ENCODE measurements around the gene PRELID1.
"Not testable (repeated sequence)": the region's sequence is repeated elsewhere in the genome, so short reads cannot be mapped to it uniquely, and the experiment has no call there.

Gene PRELID1

GRCh38 chr5:177334781-177335700 lies 31.4 kb downstream of the PRELID1 start:
- TF ChIP-seq CTCF (IDR thresholded peaks at IDR 0.05) (no peak), ZFX (IDR thresholded peaks at IDR 0.05; ENCODE audit: borderline replicate concordance) (no peak)
- no peak overlapping the region for H3K27ac ChIP-seq

- no peak overlapping the region for H3K27ac ChIP-seq
- TF ChIP-seq ZFX (IDR thresholded peaks at IDR 0.05; ENCODE audit: borderline replicate concordance): no peak
- TF ChIP-seq CTCF (IDR thresholded peaks at IDR 0.05): no peak
Measured at GRCh38 chr5:177335701-177336065, 32.1 kb downstream of the PRELID1 start.

GRCh38 chr5:177336112-177336511 lies 32.5 kb downstream of the PRELID1 start:
- H3K27ac ChIP-seq: no peak overlapping the region
- no peak for TF ChIP-seq ZFX (IDR thresholded peaks at IDR 0.05; ENCODE audit: borderline replicate concordance)
- TF ChIP-seq CTCF (IDR thresholded peaks at IDR 0.05): peak; percentile 56

DNA sequence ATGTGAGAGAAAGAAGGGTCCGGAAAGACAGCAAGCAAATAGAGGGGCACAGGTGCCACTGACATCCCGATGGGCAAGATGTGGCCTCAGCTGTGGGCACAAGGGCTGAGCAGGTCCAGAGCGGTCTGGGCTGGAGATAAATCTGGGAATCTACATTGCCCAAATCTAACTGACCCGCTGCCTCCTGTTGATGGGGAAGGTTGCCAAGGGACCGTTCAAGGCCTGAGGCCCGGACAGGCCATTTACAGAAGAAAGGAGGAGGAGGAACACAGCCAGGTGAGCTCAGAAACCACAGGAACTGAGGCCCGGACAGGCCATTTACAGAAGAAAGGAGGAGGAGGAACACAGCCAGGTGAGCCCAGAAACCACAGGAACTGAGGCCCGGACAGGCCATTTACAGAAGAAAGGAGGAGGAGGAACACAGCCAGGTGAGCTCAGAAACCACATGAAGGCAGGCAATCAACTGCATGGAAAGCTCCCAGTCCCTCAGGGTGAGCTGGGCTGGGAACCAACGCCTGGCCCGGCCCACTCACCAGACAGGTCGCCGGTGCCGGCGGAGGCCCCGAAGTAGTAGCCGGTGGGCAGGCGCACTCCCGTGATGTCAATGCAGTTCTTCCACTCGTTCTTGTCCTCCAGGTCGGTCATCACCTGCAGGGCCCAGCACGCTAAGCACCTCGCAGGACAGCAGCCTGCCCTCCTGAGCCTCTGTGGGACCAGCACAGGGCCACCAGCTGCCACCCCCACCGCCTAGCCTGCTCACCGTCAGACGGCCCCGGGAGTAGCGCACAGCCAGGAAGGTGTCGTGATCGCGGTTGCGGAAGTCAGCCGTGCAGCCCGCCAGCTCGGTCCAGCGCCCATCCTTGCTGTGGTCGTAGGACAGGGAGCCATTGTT lies 33.2 kb downstream of the PRELID1 start:
- TF ChIP-seq CTCF (IDR thresholded peaks at IDR 0.05) (no peak), ZFX (IDR thresholded peaks at IDR 0.05; ENCODE audit: borderline replicate concordance) (no peak)
- H3K27ac ChIP-seq: no peak overlapping the region

DNA sequence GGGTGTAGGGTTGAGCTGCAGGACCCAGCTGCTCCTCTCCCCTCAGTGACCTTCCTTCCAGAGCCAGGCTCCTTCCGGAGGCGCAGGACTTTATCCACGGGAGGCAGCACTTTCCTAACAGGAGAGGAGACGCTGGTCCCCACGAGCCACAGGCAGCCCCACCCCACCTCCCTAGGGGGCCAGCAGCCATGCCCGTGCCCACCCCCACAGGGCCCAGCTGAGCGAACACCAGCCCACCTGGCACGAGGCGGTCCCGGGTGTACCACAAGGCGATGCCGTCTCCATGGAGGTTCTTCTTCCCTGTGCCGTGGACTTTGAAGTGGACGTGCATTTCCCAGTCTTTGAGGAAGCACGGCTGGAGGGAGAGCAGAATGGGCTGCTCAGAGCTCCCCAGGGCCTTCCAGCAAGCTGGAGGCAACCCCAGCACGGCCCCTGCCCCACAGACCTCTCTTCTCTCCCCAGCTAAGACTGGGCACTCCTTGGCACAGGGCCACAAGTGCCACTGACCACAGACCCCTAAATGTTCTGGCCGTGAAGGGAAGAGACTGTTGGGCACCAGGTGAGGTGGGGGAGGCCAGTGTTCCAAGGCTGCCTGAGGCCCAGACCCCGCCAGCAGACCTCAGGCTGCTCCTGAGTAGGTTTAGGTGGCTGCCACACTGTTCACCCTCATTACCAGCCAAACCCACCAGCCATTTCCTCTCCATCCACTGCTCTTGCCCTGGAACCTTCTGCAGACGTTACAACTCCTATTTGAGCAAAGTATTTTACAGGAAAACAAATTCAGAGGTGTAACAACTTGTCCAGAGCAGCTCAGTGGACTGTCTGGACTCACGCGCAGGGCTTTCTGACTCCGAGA lies 34.9 kb downstream of the PRELID1 start:
- peak overlapping the region; percentile 31; the same call in 1 of the 2 replicates for H3K27ac ChIP-seq
- TF ChIP-seq CTCF (IDR thresholded peaks at IDR 0.05) (no peak), ZFX (IDR thresholded peaks at IDR 0.05; ENCODE audit: borderline replicate concordance) (no peak)

DNA sequence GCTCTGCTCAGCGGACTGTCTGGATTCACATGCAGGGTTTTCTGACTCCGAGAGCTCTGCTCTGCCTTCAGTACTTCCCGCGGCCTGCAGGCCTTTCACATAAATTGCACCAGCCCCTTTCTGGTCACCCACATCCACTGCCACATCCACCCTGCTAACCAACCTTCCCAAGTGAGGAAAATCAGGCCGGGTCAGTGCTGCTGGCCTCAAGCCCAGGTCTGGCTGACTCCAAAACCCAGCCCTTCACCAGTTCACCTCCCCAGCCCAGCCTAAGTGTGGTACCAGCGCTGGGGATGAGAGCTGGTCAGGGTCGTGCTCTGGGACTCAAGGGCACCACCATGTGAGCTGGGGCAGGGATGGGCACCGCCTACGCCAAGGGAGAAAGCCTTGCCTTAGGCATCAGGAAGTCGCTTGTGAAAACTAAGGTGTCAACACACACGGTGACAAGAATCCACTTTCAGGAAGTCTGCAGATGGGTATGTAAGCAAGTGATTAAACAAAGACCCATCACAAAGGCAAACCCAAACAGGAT lies 35.6 kb downstream of the PRELID1 start:
- H3K27ac ChIP-seq: peak overlapping the region; percentile 31; the same call in 1 of the 2 replicates
- TF ChIP-seq ZFX (IDR thresholded peaks at IDR 0.05; ENCODE audit: borderline replicate concordance) (no peak), CTCF (IDR thresholded peaks at IDR 0.05) (no peak)

DNA sequence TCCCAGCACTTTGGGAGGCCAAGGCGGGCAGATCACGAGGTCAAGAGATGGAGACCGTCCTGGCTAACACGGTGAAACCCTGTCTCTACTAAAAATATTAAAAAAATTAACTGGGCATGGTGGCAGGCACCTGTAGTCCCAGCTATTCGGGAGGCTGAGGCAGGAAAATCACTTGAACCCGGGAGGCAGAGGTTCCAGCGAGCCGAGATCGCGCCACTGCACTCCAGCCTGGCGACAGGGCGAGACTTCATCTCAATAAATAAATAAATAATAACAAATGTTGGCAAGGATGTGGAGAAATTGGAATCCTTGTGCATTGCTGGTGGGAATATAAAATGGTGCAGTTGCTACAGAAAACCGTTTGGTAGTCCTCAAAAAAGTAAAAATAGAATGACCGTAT lies 39.4 kb downstream of the PRELID1 start:
- not testable (repeated sequence) for H3K27ac ChIP-seq

All from 22Rv1 (cell line).